ENCODE data around the gene MRPL43.

- TF ChIP-seq GABPA (IDR thresholded peaks at IDR 0.05 in 1 of 2, conservative IDR thresholded peaks at IDR 0.05 in 1 of 2) (no peak), TAF1 (conservative IDR thresholded peaks at IDR 0.05) (no peak), CTCF (IDR thresholded peaks at IDR 0.05; ENCODE audit: low read depth, low read length, missing input control) (no peak), ATF3 (IDR thresholded peaks at IDR 0.05) (no peak), ZBTB33 (IDR thresholded peaks at IDR 0.05) (no peak), REST (IDR thresholded peaks at IDR 0.05) (no peak), NR2F2 (IDR thresholded peaks at IDR 0.05) (no peak), HNF4G (IDR thresholded peaks at IDR 0.05) (no peak), YY1 (IDR thresholded peaks at IDR 0.05) (no peak), MAX (IDR thresholded peaks at IDR 0.05) (no peak), FOXA1 (IDR thresholded peaks at IDR 0.05) (no peak), FOXA2 (IDR thresholded peaks at IDR 0.05) (no peak), HNF4A (conservative IDR thresholded peaks at IDR 0.05) (peak; percentile 63 to 85)
These were observed 19.1 kb downstream of the MRPL43 start for GRCh38 chr10:100968062-100968736.
